Measurements from ENCODE around the gene OCA2.

The OCA2 gene

GRCh38 chr15:28103831-28104230 is 4.7 kb upstream of the OCA2 start:
- no peak for DNase-seq

- no peak for DNase-seq
Observed at GRCh38 chr15:28101983-28102441, 2.9 kb upstream of the OCA2 start.

GRCh38 chr15:28101201-28101600 is 2.1 kb upstream of the OCA2 start:
- DNase-seq, result no peak

GRCh38 chr15:28100516-28101195 is 1.5 kb upstream of the OCA2 start:
- DNase-seq, result no peak

- no peak for DNase-seq
Observed at GRCh38 chr15:28099555-28100140, 533 bp upstream of the OCA2 start.

- DNase-seq, result no peak
Observed at GRCh38 chr15:28098360-28098765, 752 bp downstream of the OCA2 start.

GRCh38 chr15:28097656-28098359 is 1.3 kb downstream of the OCA2 start:
- no peak for DNase-seq

GRCh38 chr15:28096670-28097431 is 2.3 kb downstream of the OCA2 start:
- no peak for DNase-seq

- no peak for DNase-seq
Observed at GRCh38 chr15:28096411-28096669, 2.8 kb downstream of the OCA2 start.

GRCh38 chr15:28094732-28095521 is 4.2 kb downstream of the OCA2 start:
- no peak for DNase-seq

- no peak for DNase-seq
Observed at GRCh38 chr15:28093752-28094535, 5.2 kb downstream of the OCA2 start.

GRCh38 chr15:28091313-28091712 is 7.8 kb downstream of the OCA2 start:
- DNase-seq, result no peak

- DNase-seq, result no peak
Observed at GRCh38 chr15:28086175-28086703, 12.9 kb downstream of the OCA2 start.

GRCh38 chr15:28085489-28086174 is 13.5 kb downstream of the OCA2 start:
- no peak for DNase-seq

- no peak for DNase-seq
Observed at GRCh38 chr15:28084547-28084946, 14.6 kb downstream of the OCA2 start.

- DNase-seq, result no peak
Observed at GRCh38 chr15:28082891-28083684, 16.0 kb downstream of the OCA2 start.

- DNase-seq, result no peak
Observed at GRCh38 chr15:28081594-28081993, 17.5 kb downstream of the OCA2 start.

- no peak for DNase-seq
Observed at GRCh38 chr15:28080386-28080785, 18.7 kb downstream of the OCA2 start.

- DNase-seq, result no peak
Observed at GRCh38 chr15:28079313-28079969, 19.7 kb downstream of the OCA2 start.

All from NCI-H524 treated with DMSO at 0.1 percent for 48 hours (cell line).